DLD1 (cell line): Measurements from ENCODE around the gene PRDX1.
"Not testable (repeated sequence)": the region's sequence is repeated elsewhere in the genome, so short reads cannot be mapped to it uniquely, and the experiment has no call there.

Source experiments
- in situ Hi-C: cut with HindIII; loops from 2 replicates; pipeline ENCODE4 v1.10.0; 2017; ENCODE audit warnings: low sequenced_read_pairs

The PRDX1 gene

GRCh38 chr1:45536886-45537285 is 15.2 kb upstream of the PRDX1 start:
- in situ Hi-C loops = no loop called here

GRCh38 chr1:45535988-45536766 is 14.5 kb upstream of the PRDX1 start:
- in situ Hi-C loops = no loop called here

- in situ Hi-C loops = no loop called here
Measured at GRCh38 chr1:45531873-45532272, 10.2 kb upstream of the PRDX1 start.

GRCh38 chr1:45530632-45531135 is 9.0 kb upstream of the PRDX1 start:
- in situ Hi-C loops = no loop called here

GRCh38 chr1:45526135-45526644 is 4.5 kb upstream of the PRDX1 start:
- in situ Hi-C loops = no loop called here

- in situ Hi-C loops = not testable (repeated sequence)
Measured at GRCh38 chr1:45523975-45524374, 2.3 kb upstream of the PRDX1 start.

- in situ Hi-C loops = not testable (repeated sequence)
Measured at GRCh38 chr1:45523516-45523915, 1.8 kb upstream of the PRDX1 start.

GRCh38 chr1:45522324-45523104 is 830 bp upstream of the PRDX1 start:
- in situ Hi-C loops = no loop called here

- in situ Hi-C loops = not testable (repeated sequence)
Measured at GRCh38 chr1:45519774-45520173, 1.9 kb downstream of the PRDX1 start.

GRCh38 chr1:45518910-45519309 is 2.8 kb downstream of the PRDX1 start:
- in situ Hi-C loops = no loop called here

GRCh38 chr1:45518366-45518765 is 3.3 kb downstream of the PRDX1 start:
- in situ Hi-C loops = not testable (repeated sequence)

- in situ Hi-C loops = no loop called here
Measured at GRCh38 chr1:45516465-45516864, 5.2 kb downstream of the PRDX1 start.

GRCh38 chr1:45516036-45516435 is 5.6 kb downstream of the PRDX1 start:
- in situ Hi-C loops = no loop called here

GRCh38 chr1:45513532-45514260 is 8.0 kb downstream of the PRDX1 start:
- in situ Hi-C loops = not testable (repeated sequence)

- in situ Hi-C loops = no loop called here
Measured at GRCh38 chr1:45512641-45513054, 9.0 kb downstream of the PRDX1 start.

GRCh38 chr1:45510972-45511527 is 10.6 kb downstream of the PRDX1 start:
- in situ Hi-C loops = no loop called here

- in situ Hi-C loops = no loop called here
Measured at GRCh38 chr1:45510036-45510971, 11.4 kb downstream of the PRDX1 start.

- in situ Hi-C loops = no loop called here
Measured at GRCh38 chr1:45508295-45509151, 13.2 kb downstream of the PRDX1 start.

- in situ Hi-C loops = no loop called here
Measured at GRCh38 chr1:45507893-45508292, 13.8 kb downstream of the PRDX1 start.
